Osteoblast (primary cell): ENCODE measurements around the gene PPIH. TPM values are rescaled to one million over a fixed set of nuclear protein-coding genes. Genes with fewer than 3 reads are reported as not detected.
"Not testable (repeated sequence)": the region's sequence is repeated elsewhere in the genome, so short reads cannot be mapped to it uniquely, and the experiment has no call there.

Experiments used
- DNase-seq: peaks from one replicate; pipeline ENCODE4 v3.0.0; 2011; ENCODE audit warnings: low spot score, mixed read lengths; ENCODE audit not compliant: insufficient read length; ENCODE audit errors: missing footprints
- H2AFZ ChIP-seq: 2 replicates; pipeline ENCODE4 v1.6.0; 2011; ENCODE audit warnings: mild to moderate bottlenecking, low read length
- H3K27ac ChIP-seq: 2 replicates; pipeline ENCODE4 v1.5.1; 2011; ENCODE audit warnings: mild to moderate bottlenecking, low read depth, low read length, moderate library complexity
- H3K27me3 ChIP-seq: 2 replicates; pipeline ENCODE4 v1.6.0; 2012; ENCODE audit warnings: mild to moderate bottlenecking, control low read depth, inconsistent platforms, low read length, moderate library complexity; ENCODE audit not compliant: insufficient read depth
- H3K36me3 ChIP-seq: 2 replicates; pipeline ENCODE4 v1.5.1; 2011; ENCODE audit warnings: mild to moderate bottlenecking, low read length, control low read depth, moderate library complexity; ENCODE audit not compliant: insufficient read depth
- H3K4me1 ChIP-seq: 2 replicates; pipeline ENCODE4 v1.5.1; 2011; ENCODE audit warnings: mild to moderate bottlenecking, low read length, control low read depth, moderate library complexity; ENCODE audit not compliant: insufficient read depth
- H3K4me2 ChIP-seq: 2 replicates; pipeline ENCODE4 v1.6.0; 2011; ENCODE audit warnings: mild to moderate bottlenecking, low read length; ENCODE audit not compliant: insufficient read depth
- H3K4me3 ChIP-seq: fragments of 200-600 bp; sonication (generic); 3 replicates; pipeline ENCODE4 v1.5.1; 2012; ENCODE audit warnings: mild to moderate bottlenecking, low read length, inconsistent platforms; ENCODE audit not compliant: insufficient read depth
- H3K79me2 ChIP-seq: 2 replicates; pipeline ENCODE4 v1.6.0; 2012; ENCODE audit warnings: mild to moderate bottlenecking, low read length, control low read depth, inconsistent platforms; ENCODE audit not compliant: insufficient read depth
- H3K9me3 ChIP-seq: 2 replicates; pipeline ENCODE4 v1.5.1; 2011; ENCODE audit warnings: low read depth, low read length, control low read depth
- H4K20me1 ChIP-seq: 2 replicates; pipeline ENCODE4 v1.6.0; 2012; ENCODE audit warnings: mild to moderate bottlenecking, low read length, control low read depth; ENCODE audit not compliant: insufficient read depth
- total RNA-seq: library from RNA; depleted of rRNA; stranded (reverse); fragments of >200 nt; gene quantifications from 2 replicates; pipeline ENCODE4 v1.2.3, GENCODE V29; 2012
- TF ChIP-seq, protein P1 (sequence below): IDR thresholded peaks from 2 replicates; pipeline ENCODE4 v1.5.1; 2011; ENCODE audit warnings: mild to moderate bottlenecking, low read depth, low read length, moderate library complexity; ENCODE audit errors: extremely low read depth

The PPIH gene
- total RNA-seq, 1 donor = 17.4 TPM

- Histone ChIP-seq H3K36me3 (peaks cover 14% of the 10 kb centered on the region), H3K79me2 (peaks cover 24% of the 10 kb centered on the region), H3K27me3 (no peaks in the 10 kb centered on the region), H3K4me3 (no peak overlapping the region), H4K20me1 (no peaks in the 10 kb centered on the region), H3K4me2 (no peak overlapping the region), H2AFZ (no peak overlapping the region), H3K9me3 (no peaks in the 10 kb centered on the region), H3K4me1 (no peaks in the 10 kb centered on the region), H3K27ac (no peak overlapping the region)
- TF ChIP-seq, protein P1, sequence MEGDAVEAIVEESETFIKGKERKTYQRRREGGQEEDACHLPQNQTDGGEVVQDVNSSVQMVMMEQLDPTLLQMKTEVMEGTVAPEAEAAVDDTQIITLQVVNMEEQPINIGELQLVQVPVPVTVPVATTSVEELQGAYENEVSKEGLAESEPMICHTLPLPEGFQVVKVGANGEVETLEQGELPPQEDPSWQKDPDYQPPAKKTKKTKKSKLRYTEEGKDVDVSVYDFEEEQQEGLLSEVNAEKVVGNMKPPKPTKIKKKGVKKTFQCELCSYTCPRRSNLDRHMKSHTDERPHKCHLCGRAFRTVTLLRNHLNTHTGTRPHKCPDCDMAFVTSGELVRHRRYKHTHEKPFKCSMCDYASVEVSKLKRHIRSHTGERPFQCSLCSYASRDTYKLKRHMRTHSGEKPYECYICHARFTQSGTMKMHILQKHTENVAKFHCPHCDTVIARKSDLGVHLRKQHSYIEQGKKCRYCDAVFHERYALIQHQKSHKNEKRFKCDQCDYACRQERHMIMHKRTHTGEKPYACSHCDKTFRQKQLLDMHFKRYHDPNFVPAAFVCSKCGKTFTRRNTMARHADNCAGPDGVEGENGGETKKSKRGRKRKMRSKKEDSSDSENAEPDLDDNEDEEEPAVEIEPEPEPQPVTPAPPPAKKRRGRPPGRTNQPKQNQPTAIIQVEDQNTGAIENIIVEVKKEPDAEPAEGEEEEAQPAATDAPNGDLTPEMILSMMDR = no peak
- DNase-seq = no peak
Measured at GRCh38 chr1:42713293-42713692, 55.1 kb downstream of the PPIH start.

- H3K4me3 ChIP-seq, H3K4me2 ChIP-seq, DNase-seq, H3K27ac ChIP-seq, H4K20me1 ChIP-seq, H3K9me3 ChIP-seq, H3K4me1 ChIP-seq, H3K27me3 ChIP-seq, H2AFZ ChIP-seq: not testable (repeated sequence)
- Histone ChIP-seq H3K36me3 (peaks cover 14% of the 10 kb centered on the region), H3K79me2 (peaks cover 18% of the 10 kb centered on the region)
Measured at GRCh38 chr1:42714441-42714840, 56.2 kb downstream of the PPIH start.

DNA sequence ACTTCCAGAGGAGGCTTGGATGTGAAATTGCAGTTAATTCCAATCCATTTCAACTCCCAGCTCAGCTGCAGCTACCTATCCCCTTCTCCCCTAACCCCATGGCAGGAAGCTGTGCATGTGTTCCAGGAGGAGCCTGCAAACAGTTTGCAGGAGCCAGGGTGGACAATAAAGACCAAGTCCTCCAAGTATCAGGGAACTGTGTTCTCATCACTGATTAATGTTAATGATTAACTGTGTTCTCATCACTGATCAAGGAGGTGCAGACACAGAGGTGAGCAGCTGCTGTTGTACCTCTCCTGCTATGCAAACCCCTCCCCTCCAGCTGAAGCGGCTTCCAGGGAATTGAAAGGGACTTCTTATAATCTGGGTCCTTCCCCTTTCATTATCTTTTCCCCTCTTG, 62.6 kb downstream of the PPIH start:
- H3K27ac ChIP-seq = no peak overlapping the region
- no peaks in the 10 kb centered on the region for H3K79me2 ChIP-seq
- no peak overlapping the region for H3K4me3 ChIP-seq
- no peaks in the 10 kb centered on the region for H3K36me3 ChIP-seq
- no peaks in the 10 kb centered on the region for H3K4me1 ChIP-seq
- no peaks in the 10 kb centered on the region for H3K27me3 ChIP-seq
- no peaks in the 10 kb centered on the region for H3K9me3 ChIP-seq
- peak; percentile 25 for DNase-seq
- H3K4me2 ChIP-seq = no peak overlapping the region
- H4K20me1 ChIP-seq = no peaks in the 10 kb centered on the region
- TF ChIP-seq, protein P1 = no peak
- H2AFZ ChIP-seq = no peak overlapping the region

GRCh38 chr1:42721926-42722325, 63.7 kb downstream of the PPIH start:
- Histone ChIP-seq H3K4me1 (no peaks in the 10 kb centered on the region), H3K27me3 (no peaks in the 10 kb centered on the region), H3K4me3 (no peak overlapping the region), H3K79me2 (no peaks in the 10 kb centered on the region), H3K4me2 (no peak overlapping the region), H2AFZ (no peak overlapping the region), H4K20me1 (no peaks in the 10 kb centered on the region), H3K36me3 (no peaks in the 10 kb centered on the region), H3K27ac (no peak overlapping the region), H3K9me3 (no peaks in the 10 kb centered on the region)
- TF ChIP-seq, protein P1 = no peak
- no peak for DNase-seq

GRCh38 chr1:42722403-42722802, 64.2 kb downstream of the PPIH start:
- H3K27me3 ChIP-seq, H3K4me2 ChIP-seq, H4K20me1 ChIP-seq, H2AFZ ChIP-seq, H3K4me1 ChIP-seq, DNase-seq, H3K27ac ChIP-seq, H3K9me3 ChIP-seq, H3K79me2 ChIP-seq, H3K36me3 ChIP-seq, H3K4me3 ChIP-seq: not testable (repeated sequence)
